ENCODE data around the gene CNTN5.
A peak's percentile ranks its signal among the peaks of the same experiment; 100 is the strongest.

Gene CNTN5

GRCh38 chr11:100367892-100368291 lies 1347.1 kb downstream of the CNTN5 start:
- DNase-seq: no peak

GRCh38 chr11:100383357-100383865 lies 1362.7 kb downstream of the CNTN5 start:
- DNase-seq: no peak

GRCh38 chr11:100396266-100396665 lies 1375.5 kb downstream of the CNTN5 start:
- DNase-seq: no peak

- DNase-seq: no peak
Observed at GRCh38 chr11:100397401-100397800, 1376.7 kb downstream of the CNTN5 start.

GRCh38 chr11:100403816-100404215 lies 1383.1 kb downstream of the CNTN5 start:
- peak; percentile 84 for DNase-seq

- DNase-seq: no peak
Observed at GRCh38 chr11:100404907-100405306, 1384.2 kb downstream of the CNTN5 start.
